NCI-H2196 (cell line): ENCODE results near the gene PRKN.

Experiments
- DNase-seq: peaks from one replicate; lab custom pipeline; 2025; ENCODE audit not compliant: unreplicated experiment; lab: John Stamatoyannopoulos, UW

PRKN gene

GRCh38 chr6:161686655-161687054 lies 1040.9 kb downstream of the PRKN start:
- no peak for DNase-seq

GRCh38 chr6:161684731-161685475 lies 1042.7 kb downstream of the PRKN start:
- no peak for DNase-seq

- no peak for DNase-seq
These were observed 1044.2 kb downstream of the PRKN start for GRCh38 chr6:161683400-161683799.

- DNase-seq: no peak
These were observed 1044.6 kb downstream of the PRKN start for GRCh38 chr6:161682982-161683381.

GRCh38 chr6:161679980-161680538 lies 1047.5 kb downstream of the PRKN start:
- no peak for DNase-seq

GRCh38 chr6:161677188-161677587 lies 1050.4 kb downstream of the PRKN start:
- DNase-seq: no peak

GRCh38 chr6:161676586-161676985 lies 1051.0 kb downstream of the PRKN start:
- DNase-seq: no peak

GRCh38 chr6:161674930-161675682 lies 1052.5 kb downstream of the PRKN start:
- no peak for DNase-seq

GRCh38 chr6:161673026-161673425 lies 1054.5 kb downstream of the PRKN start:
- DNase-seq: no peak

- DNase-seq: no peak
These were observed 1056.4 kb downstream of the PRKN start for GRCh38 chr6:161671117-161671516.

- DNase-seq: no peak
These were observed 1058.9 kb downstream of the PRKN start for GRCh38 chr6:161668665-161669064.

- DNase-seq: no peak
These were observed 1059.6 kb downstream of the PRKN start for GRCh38 chr6:161667957-161668356.

GRCh38 chr6:161663682-161664081 lies 1063.9 kb downstream of the PRKN start:
- no peak for DNase-seq

- DNase-seq: no peak
These were observed 1066.6 kb downstream of the PRKN start for GRCh38 chr6:161660666-161661571.

GRCh38 chr6:161658211-161658610 lies 1069.4 kb downstream of the PRKN start:
- no peak for DNase-seq

GRCh38 chr6:161654209-161654608 lies 1073.4 kb downstream of the PRKN start:
- DNase-seq: no peak

GRCh38 chr6:161651949-161652348 lies 1075.6 kb downstream of the PRKN start:
- DNase-seq: no peak

GRCh38 chr6:161649841-161650240 lies 1077.7 kb downstream of the PRKN start:
- no peak for DNase-seq

GRCh38 chr6:161649068-161649467 lies 1078.5 kb downstream of the PRKN start:
- no peak for DNase-seq

- no peak for DNase-seq
These were observed 1080.3 kb downstream of the PRKN start for GRCh38 chr6:161647234-161647633.

GRCh38 chr6:161644521-161644920 lies 1083.0 kb downstream of the PRKN start:
- DNase-seq: no peak
